K562 (cell line): ENCODE data around the gene FBXO11. TPM values are rescaled to one million over a fixed set of nuclear protein-coding genes. Genes with fewer than 3 reads are reported as not detected.
A peak's percentile ranks its signal among the peaks of the same experiment; 100 is the strongest.

Experiments used
- ATAC-seq: fragments of 200-7000 bp; cut with Tn5 transposase; 3 replicates; pipeline ENCODE4 v1.9.1; 2020; ENCODE audit warnings: moderate library complexity
- BruUV-seq: library from RNA; stranded (reverse); fragments of 400-500 nt; replicated peaks from 2 replicates; lab custom pipeline; 2021; lab: Mats Ljungman, UMichigan
- CTCF ChIA-PET: fragments of 300-600 bp; formaldehyde crosslinking; extraction: SDS; loops from one replicate; lab custom pipeline; 2021; ENCODE audit warnings: low intra/inter-chr PET ratio; lab: Yijun Ruan, JAX
- POLR2A ChIA-PET: fragments of 300-600, 350-650 bp; sonication (Branson Sonifier 250); formaldehyde crosslinking; extraction: SDS; loops from one replicate; lab custom pipeline; 2021; ENCODE audit warnings: antibody characterized with exemption, inconsistent platforms; lab: Yijun Ruan, JAX
- DNase-seq, 4 experiments: peaks; one replicate each; pipeline versions ENCODE4 v3.0.0 to v3.0.0-alpha.2; 2011 to 2018; ENCODE audit warnings: low spot score in 3 of 4, mixed read lengths in 3 of 4; ENCODE audit errors: extremely low read depth in 1 of 4
- FAIRE-seq: peaks from 2 replicates; lab custom pipeline; 2011; peaks lifted over from hg19 to GRCh38; lab: Jason Lieb, UNC
- H2AFZ ChIP-seq: 2 replicates; pipeline ENCODE4 v1.6.0; 2011; ENCODE audit warnings: low read depth, low read length, control low read depth, inconsistent platforms
- H3K27ac ChIP-seq: fragments of 200-600 bp; 3 replicates; pipeline ENCODE4 v1.8.0; 2011; ENCODE audit warnings: low read depth, mild to moderate bottlenecking, control low read depth, inconsistent platforms, low read length, moderate library complexity, mixed read lengths; ENCODE audit errors: extremely low read depth
- H3K27me3 ChIP-seq, 2 experiments: fragments of 300-600 bp in 1 of 2; 2 replicates in 1 of 2; 3 replicates in 1 of 2; pipeline versions ENCODE4 v1.6.0 to v1.8.0; 2011; ENCODE audit warnings: inconsistent platforms in 2 of 2, low read length in 2 of 2, mild to moderate bottlenecking in 1 of 2, mixed read lengths in 1 of 2, moderate library complexity in 1 of 2; ENCODE audit not compliant: control insufficient read depth in 2 of 2, insufficient read depth in 2 of 2
- H3K36me3 ChIP-seq: fragments of 300-600 bp; 3 replicates; pipeline ENCODE4 v1.8.0; 2011; ENCODE audit warnings: mild to moderate bottlenecking, low read length, inconsistent platforms; ENCODE audit not compliant: control insufficient read depth, insufficient read depth
- H3K4me1 ChIP-seq, 2 experiments: fragments of 200-600 bp in 1 of 2; replicated peaks in 1 of 2; 2 replicates in 1 of 2; 3 replicates in 1 of 2; pipeline versions ENCODE4 v1.5.1 to v1.8.0; 2011; ENCODE audit warnings: inconsistent platforms in 2 of 2, low read length in 2 of 2, mild to moderate bottlenecking in 1 of 2, mixed read lengths in 1 of 2, moderate library complexity in 1 of 2; ENCODE audit not compliant: control insufficient read depth in 2 of 2, insufficient read depth in 2 of 2
- H3K4me2 ChIP-seq: 2 replicates; pipeline ENCODE4 v1.6.1; 2011; ENCODE audit warnings: low read length, control low read depth, inconsistent platforms, mixed read lengths; ENCODE audit not compliant: insufficient read depth
- H3K4me3 ChIP-seq: fragments of 200-600 bp; sonication (generic), shearing (Covaris generic); 2 replicates; pipeline ENCODE4 v1.5.1; 2016; ENCODE audit warnings: control low read depth, inconsistent platforms
- H3K79me2 ChIP-seq: fragments of 200-600 bp; 3 replicates; pipeline ENCODE4 v1.8.0; 2011; ENCODE audit warnings: low read length, inconsistent platforms; ENCODE audit not compliant: control insufficient read depth, insufficient read depth
- H3K9ac ChIP-seq, 2 experiments: 2 replicates each; pipeline versions ENCODE4 v1.6.0 to v1.6.1; 2011; ENCODE audit warnings: low read depth in 2 of 2, low read length in 2 of 2, control low read depth in 1 of 2, inconsistent platforms in 1 of 2, mild to moderate bottlenecking in 1 of 2, mixed read lengths in 1 of 2; ENCODE audit not compliant: insufficient read depth in 1 of 2
- H3K9me1 ChIP-seq: one replicate; pipeline ENCODE4 v1.6.0; 2011; ENCODE audit warnings: inconsistent platforms, mild to moderate bottlenecking, low read length, moderate library complexity; ENCODE audit not compliant: control insufficient read depth, insufficient read depth
- H3K9me3 ChIP-seq: replicated peaks from 2 replicates; pipeline ENCODE4 v1.5.1; 2011; ENCODE audit warnings: low read depth, low read length, inconsistent platforms; ENCODE audit not compliant: control insufficient read depth, insufficient read depth
- H4K20me1 ChIP-seq: replicated peaks from 2 replicates; pipeline ENCODE4 v1.6.1; 2011; ENCODE audit warnings: low read length, inconsistent platforms, mixed read lengths; ENCODE audit not compliant: control insufficient read depth, insufficient read depth
- ZNF121 ChIP-seq: sonication (generic); formaldehyde crosslinking; conservative IDR thresholded peaks from 2 replicates; pipeline ENCODE4 v1.8.0; 2022; ENCODE audit warnings: missing genetic modification reagents
- ZNF507 ChIP-seq: conservative IDR thresholded peaks from 2 replicates; pipeline ENCODE4 v1.6.1; 2017; ENCODE audit warnings: missing genetic modification characterization, missing compliant biosample characterization
- WGBS: fragments of 100-300 bp; shearing (Covaris generic); methylation state at CpG from one replicate; pipeline ENCODE4 v1.1.6; 2016; ENCODE audit warnings: low coverage, mixed read lengths; ENCODE audit not compliant: insufficient coverage; ENCODE audit errors: missing lambda C conversion rate; 5-methylcytosine and 5-hydroxymethylcytosine counted together
- in situ Hi-C: fragments of 300-500 bp; cut with MboI; formaldehyde crosslinking; loops from 4 replicates; pipeline ENCODE4 v1.15.0; 2018; ENCODE audit warnings: inconsistent platforms, mixed read lengths
- intact Hi-C: fragments of 100-400 bp; cut with micrococcal nuclease; formaldehyde crosslinking; loops from 2 replicates; pipeline ENCODE4 v1.14.2; 2022
- polyA plus RNA-seq, 8 experiments: library from polyadenylated mRNA; depleted of rRNA in 4 of 8; stranded (reverse) in 5 of 8; unstranded in 3 of 8; fragments of >200 nt; fragmentation: Nextera tagmentation in 2 of 8; fragmentation: Illumina TruSeq in 1 of 8; extraction: Ambion mirVana in 2 of 8; extraction: Trizol in 1 of 8; gene quantifications; 2 replicates each; pipeline versions ENCODE4 v1.2.1 to v1.2.3, GENCODE V29; 2011 to 2014; ENCODE audit warnings: inconsistent platforms in 1 of 8, missing spikeins in 1 of 8
- total RNA-seq, 7 experiments: library from RNA; depleted of rRNA in 6 of 7; stranded (reverse); fragments of >200 nt in 6 of 7; fragmentation: Illumina TruSeq in 2 of 7; extraction: Trizol in 2 of 7; gene quantifications; 2 replicates each; pipeline versions ENCODE4 v1.2.1 to v1.2.3, GENCODE V29; 2011 to 2021; ENCODE audit warnings: low replicate concordance in 1 of 7
- TF ChIP-seq, protein P1 (sequence below): sonication (generic); formaldehyde crosslinking; IDR thresholded peaks from 2 replicates; pipeline ENCODE4 v1.8.1; 2023; ENCODE audit warnings: mild to moderate bottlenecking, missing genetic modification reagents
- TF ChIP-seq, protein P2 (sequence below), 2 experiments: IDR thresholded peaks; 2 replicates each; pipeline ENCODE4 v1.6.1; 2011; ENCODE audit warnings: borderline replicate concordance in 1 of 2, control low read depth in 1 of 2, low read depth in 1 of 2, low read length in 1 of 2, mild to moderate bottlenecking in 1 of 2, mixed read lengths in 1 of 2, moderate library complexity in 1 of 2; ENCODE audit not compliant: insufficient read depth in 1 of 2, insufficient read length in 1 of 2, poor library complexity in 1 of 2, severe bottlenecking in 1 of 2; ENCODE audit errors: extremely low read depth in 1 of 2
- TF ChIP-seq, protein P3 (sequence below), 2 experiments: fragments of 450-650 bp in 1 of 2; sonication (generic) in 1 of 2; formaldehyde crosslinking in 1 of 2; IDR thresholded peaks; 2 replicates each; pipeline versions ENCODE4 v1.7.1 to v1.9.0; 2016 to 2022; ENCODE audit warnings: inconsistent platforms in 1 of 2, mild to moderate bottlenecking in 1 of 2, missing genetic modification reagents in 1 of 2
- TF ChIP-seq, protein P4 (sequence below): fragments of 450-650 bp; IDR thresholded peaks from 2 replicates; pipeline ENCODE4 v1.6.1; 2016; ENCODE audit warnings: low read depth, mild to moderate bottlenecking, moderate library complexity

FBXO11 gene
- total and polyA plus RNA-seq, 9 of the 15 experiments (the other 6 are each of a cell fraction or from before 2014, with no cell fraction given), result 8.8 to 44.5 (median 24.1) TPM

DNA sequence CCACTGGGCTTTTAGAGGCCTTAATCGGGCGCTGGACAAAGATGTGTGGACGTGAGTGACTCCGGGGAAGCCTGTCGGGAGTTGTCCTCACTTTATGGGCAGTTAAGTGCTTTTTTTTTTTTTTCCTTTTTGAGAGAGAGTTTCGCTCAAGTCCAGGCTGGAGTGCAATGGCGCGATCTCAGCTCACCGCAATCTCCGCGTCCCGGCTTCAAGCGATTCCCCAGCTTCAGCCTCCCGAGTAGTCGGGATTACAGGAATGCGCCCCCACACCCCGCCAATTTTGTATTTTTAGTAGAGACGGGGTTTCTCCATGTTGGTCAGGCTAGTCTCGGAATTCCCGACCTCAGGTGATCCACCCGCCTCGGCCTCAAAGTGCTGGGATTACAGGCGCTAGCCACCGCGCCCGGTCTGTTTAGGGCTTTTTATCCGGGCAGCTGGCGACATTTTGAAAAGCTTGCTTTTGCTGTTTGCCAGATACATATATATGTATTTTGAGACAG is 121.9 kb downstream of the FBXO11 start:
- WGBS, result 68% methylated on average over 10 of the region's 28 CpGs
- H3K4me3 ChIP-seq, result peak overlapping the region; percentile 97
- H3K9me1 ChIP-seq, result peaks cover 6% of the 10 kb centered on the region
- DNase-seq (no peak), ATAC-seq (no peak), FAIRE-seq (no peak)
- intact Hi-C loops (loop anchor here (1.0 kb wide), 1 partner anchor 122 kb away; the partner anchor contains the start of gene FBXO11), in situ Hi-C loops (no loop called here)
- peaks cover 8 to 30% of the 10 kb centered on the region in 2 experiments; a peak in 4 of 5 replicates for H3K4me1 ChIP-seq
- H3K79me2 ChIP-seq, result peaks cover 62% of the 10 kb centered on the region
- peak overlapping the region; percentile 74; the same call in 1 of the 2 replicates for H2AFZ ChIP-seq
- ChIA-PET POLR2A (interaction anchor here (0.6 to 1.4 kb wide), 6 partner anchors 8 to 727 kb away, joined by 3 to 6 read pairs (median 4); no protein-coding TSS in a partner anchor), CTCF (no interaction called here)
- no peaks in the 10 kb centered on the region for H3K27me3 ChIP-seq
- peak overlapping the region; percentile 95 for H3K4me2 ChIP-seq
- peaks cover 35% of the 10 kb centered on the region for H4K20me1 ChIP-seq
- BruUV-seq, result no TSS peak
- H3K9ac ChIP-seq, result peak overlapping the region in 1 of 2 experiments; percentile 100; a peak in 2 of 4 replicates
- peak overlapping the region; percentile 22; the same call in 1 of the 3 replicates for H3K27ac ChIP-seq
- peaks cover 41% of the 10 kb centered on the region; the same call in 1 of the 3 replicates for H3K36me3 ChIP-seq
- H3K9me3 ChIP-seq, result no peaks in the 10 kb centered on the region
- TF ChIP-seq, protein P1, sequence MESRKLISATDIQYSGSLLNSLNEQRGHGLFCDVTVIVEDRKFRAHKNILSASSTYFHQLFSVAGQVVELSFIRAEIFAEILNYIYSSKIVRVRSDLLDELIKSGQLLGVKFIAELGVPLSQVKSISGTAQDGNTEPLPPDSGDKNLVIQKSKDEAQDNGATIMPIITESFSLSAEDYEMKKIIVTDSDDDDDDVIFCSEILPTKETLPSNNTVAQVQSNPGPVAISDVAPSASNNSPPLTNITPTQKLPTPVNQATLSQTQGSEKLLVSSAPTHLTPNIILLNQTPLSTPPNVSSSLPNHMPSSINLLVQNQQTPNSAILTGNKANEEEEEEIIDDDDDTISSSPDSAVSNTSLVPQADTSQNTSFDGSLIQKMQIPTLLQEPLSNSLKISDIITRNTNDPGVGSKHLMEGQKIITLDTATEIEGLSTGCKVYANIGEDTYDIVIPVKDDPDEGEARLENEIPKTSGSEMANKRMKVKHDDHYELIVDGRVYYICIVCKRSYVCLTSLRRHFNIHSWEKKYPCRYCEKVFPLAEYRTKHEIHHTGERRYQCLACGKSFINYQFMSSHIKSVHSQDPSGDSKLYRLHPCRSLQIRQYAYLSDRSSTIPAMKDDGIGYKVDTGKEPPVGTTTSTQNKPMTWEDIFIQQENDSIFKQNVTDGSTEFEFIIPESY (CRISPR knock-in tag), result peak; percentile 85
- TF ChIP-seq ZNF121 (CRISPR knock-in tag) (no peak), ZNF507 (tag) (no peak)
- TF ChIP-seq, protein P2, sequence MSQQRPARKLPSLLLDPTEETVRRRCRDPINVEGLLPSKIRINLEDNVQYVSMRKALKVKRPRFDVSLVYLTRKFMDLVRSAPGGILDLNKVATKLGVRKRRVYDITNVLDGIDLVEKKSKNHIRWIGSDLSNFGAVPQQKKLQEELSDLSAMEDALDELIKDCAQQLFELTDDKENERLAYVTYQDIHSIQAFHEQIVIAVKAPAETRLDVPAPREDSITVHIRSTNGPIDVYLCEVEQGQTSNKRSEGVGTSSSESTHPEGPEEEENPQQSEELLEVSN (IDR thresholded peaks at IDR 0.05; ENCODE audit: borderline replicate concordance in 1 of 2, extremely low read depth in 1 of 2, insufficient read depth in 1 of 2, insufficient read length in 1 of 2, low read depth in 1 of 2, low read length in 1 of 2, poor library complexity in 1 of 2, severe bottlenecking in 1 of 2), result no peak
- TF ChIP-seq, protein P3, sequence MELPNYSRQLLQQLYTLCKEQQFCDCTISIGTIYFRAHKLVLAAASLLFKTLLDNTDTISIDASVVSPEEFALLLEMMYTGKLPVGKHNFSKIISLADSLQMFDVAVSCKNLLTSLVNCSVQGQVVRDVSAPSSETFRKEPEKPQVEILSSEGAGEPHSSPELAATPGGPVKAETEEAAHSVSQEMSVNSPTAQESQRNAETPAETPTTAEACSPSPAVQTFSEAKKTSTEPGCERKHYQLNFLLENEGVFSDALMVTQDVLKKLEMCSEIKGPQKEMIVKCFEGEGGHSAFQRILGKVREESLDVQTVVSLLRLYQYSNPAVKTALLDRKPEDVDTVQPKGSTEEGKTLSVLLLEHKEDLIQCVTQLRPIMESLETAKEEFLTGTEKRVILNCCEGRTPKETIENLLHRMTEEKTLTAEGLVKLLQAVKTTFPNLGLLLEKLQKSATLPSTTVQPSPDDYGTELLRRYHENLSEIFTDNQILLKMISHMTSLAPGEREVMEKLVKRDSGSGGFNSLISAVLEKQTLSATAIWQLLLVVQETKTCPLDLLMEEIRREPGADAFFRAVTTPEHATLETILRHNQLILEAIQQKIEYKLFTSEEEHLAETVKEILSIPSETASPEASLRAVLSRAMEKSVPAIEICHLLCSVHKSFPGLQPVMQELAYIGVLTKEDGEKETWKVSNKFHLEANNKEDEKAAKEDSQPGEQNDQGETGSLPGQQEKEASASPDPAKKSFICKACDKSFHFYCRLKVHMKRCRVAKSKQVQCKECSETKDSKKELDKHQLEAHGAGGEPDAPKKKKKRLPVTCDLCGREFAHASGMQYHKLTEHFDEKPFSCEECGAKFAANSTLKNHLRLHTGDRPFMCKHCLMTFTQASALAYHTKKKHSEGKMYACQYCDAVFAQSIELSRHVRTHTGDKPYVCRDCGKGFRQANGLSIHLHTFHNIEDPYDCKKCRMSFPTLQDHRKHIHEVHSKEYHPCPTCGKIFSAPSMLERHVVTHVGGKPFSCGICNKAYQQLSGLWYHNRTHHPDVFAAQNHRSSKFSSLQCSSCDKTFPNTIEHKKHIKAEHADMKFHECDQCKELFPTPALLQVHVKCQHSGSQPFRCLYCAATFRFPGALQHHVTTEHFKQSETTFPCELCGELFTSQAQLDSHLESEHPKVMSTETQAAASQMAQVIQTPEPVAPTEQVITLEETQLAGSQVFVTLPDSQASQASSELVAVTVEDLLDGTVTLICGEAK (IDR thresholded peaks at IDR 0.05), result no peak
- TF ChIP-seq, protein P3 (CRISPR knock-in tag; IDR thresholded peaks at IDR 0.05), result no peak
- TF ChIP-seq, protein P4, sequence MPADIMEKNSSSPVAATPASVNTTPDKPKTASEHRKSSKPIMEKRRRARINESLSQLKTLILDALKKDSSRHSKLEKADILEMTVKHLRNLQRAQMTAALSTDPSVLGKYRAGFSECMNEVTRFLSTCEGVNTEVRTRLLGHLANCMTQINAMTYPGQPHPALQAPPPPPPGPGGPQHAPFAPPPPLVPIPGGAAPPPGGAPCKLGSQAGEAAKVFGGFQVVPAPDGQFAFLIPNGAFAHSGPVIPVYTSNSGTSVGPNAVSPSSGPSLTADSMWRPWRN, result no peak
